ENCODE results near the gene SPO11.
"Not testable (repeated sequence)": the region's sequence is repeated elsewhere in the genome, so short reads cannot be mapped to it uniquely, and the experiment has no call there.

Gene SPO11

GRCh38 chr20:57342829-57343228, 13.2 kb downstream of the SPO11 start:
- CTCF ChIA-PET, result no interaction called here
- POLR2A ChIA-PET, result no interaction called here
- TF ChIP-seq ZNF384 (IDR thresholded peaks at IDR 0.05), result no peak
- no peak for DNase-seq (ENCODE audit: extremely low spot score)

GRCh38 chr20:57346477-57346876, 16.9 kb downstream of the SPO11 start:
- TF ChIP-seq BHLHE40 (IDR thresholded peaks at IDR 0.05; ENCODE audit: borderline replicate concordance), result no peak
- TF ChIP-seq TARDBP (IDR thresholded peaks at IDR 0.05), result no peak
- TF ChIP-seq L3MBTL2 (conservative IDR thresholded peaks at IDR 0.05), result no peak
- no peak for TF ChIP-seq PKNOX1 (IDR thresholded peaks at IDR 0.05)
- no peak for TF ChIP-seq FOXK2 (IDR thresholded peaks at IDR 0.05)
- TF ChIP-seq FOXM1 (IDR thresholded peaks at IDR 0.05; ENCODE audit: borderline replicate concordance), result no peak
- TF ChIP-seq ELF4 (IDR thresholded peaks at IDR 0.05), result no peak
- no peak for TF ChIP-seq SP1 (IDR thresholded peaks at IDR 0.05)
- TF ChIP-seq ARNT (IDR thresholded peaks at IDR 0.05), result no peak
- TF ChIP-seq NFRKB (IDR thresholded peaks at IDR 0.05), result no peak
- TF ChIP-seq HDGF (IDR thresholded peaks at IDR 0.05; ENCODE audit: borderline replicate concordance), result no peak
- TF ChIP-seq FOXA1 (IDR thresholded peaks at IDR 0.05), result no peak
- TF ChIP-seq SUZ12 (IDR thresholded peaks at IDR 0.05), result no peak
- no peak for TF ChIP-seq CTBP1 (IDR thresholded peaks at IDR 0.05; ENCODE audit: borderline replicate concordance)
- TF ChIP-seq LEF1 (IDR thresholded peaks at IDR 0.05; ENCODE audit: borderline replicate concordance), result no peak
- TF ChIP-seq ZNF384 (IDR thresholded peaks at IDR 0.05), result no peak
- peak; percentile 49 for DNase-seq (ENCODE audit: extremely low spot score)
- POLR2A ChIA-PET, result no interaction called here
- CTCF ChIA-PET, result interaction anchor here (0.6 to 1.8 kb wide), 10 partner anchors 9 to 286 kb away, joined by 3 to 15 read pairs (median 3); no protein-coding TSS in a partner anchor

- no peak for DNase-seq (ENCODE audit: extremely low spot score)
- TF ChIP-seq LEF1 (IDR thresholded peaks at IDR 0.05; ENCODE audit: borderline replicate concordance) (no peak), NFRKB (IDR thresholded peaks at IDR 0.05) (no peak), L3MBTL2 (conservative IDR thresholded peaks at IDR 0.05) (no peak), BHLHE40 (IDR thresholded peaks at IDR 0.05; ENCODE audit: borderline replicate concordance) (no peak), SUZ12 (IDR thresholded peaks at IDR 0.05) (no peak), PKNOX1 (IDR thresholded peaks at IDR 0.05) (no peak)
- POLR2A ChIA-PET, result no interaction called here
- CTCF ChIA-PET, result interaction anchor here (0.6 to 1.1 kb wide), 2 partner anchors 45 to 287 kb away, joined by 3 read pairs; no protein-coding TSS in a partner anchor
These were observed 17.8 kb downstream of the SPO11 start for GRCh38 chr20:57347393-57347792.

GRCh38 chr20:57348200-57348921, 18.8 kb downstream of the SPO11 start:
- DNase-seq (ENCODE audit: extremely low spot score); POLR2A ChIA-PET; CTCF ChIA-PET: not testable (repeated sequence)

GRCh38 chr20:57348922-57349574, 19.4 kb downstream of the SPO11 start:
- ChIA-PET CTCF (interaction anchor here (1.2 kb wide), 1 partner anchor 259 kb away, joined by 3 read pairs; no protein-coding TSS in a partner anchor), POLR2A (interaction anchor here (1.2 kb wide), 1 partner anchor 84 kb away, joined by 3 read pairs; no protein-coding TSS in a partner anchor)
- not testable (repeated sequence) for DNase-seq (ENCODE audit: extremely low spot score)

GRCh38 chr20:57350081-57350710, 20.6 kb downstream of the SPO11 start:
- TF ChIP-seq SUZ12 (IDR thresholded peaks at IDR 0.05), result no peak
- TF ChIP-seq FOXK2 (IDR thresholded peaks at IDR 0.05), result no peak
- no peak for TF ChIP-seq FOXM1 (IDR thresholded peaks at IDR 0.05; ENCODE audit: borderline replicate concordance)
- no peak for TF ChIP-seq NFRKB (IDR thresholded peaks at IDR 0.05)
- no peak for TF ChIP-seq ELF4 (IDR thresholded peaks at IDR 0.05)
- no peak for TF ChIP-seq L3MBTL2 (conservative IDR thresholded peaks at IDR 0.05)
- TF ChIP-seq ZNF384 (IDR thresholded peaks at IDR 0.05), result no peak
- TF ChIP-seq PKNOX1 (IDR thresholded peaks at IDR 0.05), result no peak
- no peak for TF ChIP-seq ARNT (IDR thresholded peaks at IDR 0.05)
- ChIA-PET CTCF (interaction anchor here (1.2 kb wide), 1 partner anchor 260 kb away, joined by 3 read pairs; no protein-coding TSS in a partner anchor), POLR2A (interaction anchor here (1.2 to 1.5 kb wide), 2 partner anchors 15 to 85 kb away, joined by 3 read pairs; no protein-coding TSS in a partner anchor)
- DNase-seq (ENCODE audit: extremely low spot score), result no peak

GRCh38 chr20:57350726-57351041, 21.1 kb downstream of the SPO11 start:
- DNase-seq (ENCODE audit: extremely low spot score); CTCF ChIA-PET: not testable (repeated sequence)
- POLR2A ChIA-PET, result interaction anchor here (1.5 kb wide), 1 partner anchor 15 kb away, joined by 3 read pairs; no protein-coding TSS in a partner anchor

Data from HEK293T (cell line).